ENCODE results near the gene ZFYVE9. TPM values are rescaled to one million over a fixed set of nuclear protein-coding genes. Genes with fewer than 3 reads are reported as not detected.
"Not testable (repeated sequence)": the region's sequence is repeated elsewhere in the genome, so short reads cannot be mapped to it uniquely, and the experiment has no call there.

Gene ZFYVE9
- polyA plus RNA-seq, 4 donors = 3.6 to 14.2 (median 5.0) TPM

GRCh38 chr1:52191395-52191965 lies 49.6 kb downstream of the ZFYVE9 start:
- FAIRE-seq = no peak
- H3K27ac ChIP-seq (ENCODE audit: low read depth in 1 of 3, low read length in 2 of 3) = no peak overlapping the region
- H3K27me3 ChIP-seq (ENCODE audit: control insufficient read depth in 3 of 3, insufficient read depth in 3 of 3, low read length in 3 of 3) = no peaks in the 10 kb centered on the region
- H3K4me3 ChIP-seq (ENCODE audit: low read depth in 1 of 3, low read length in 3 of 3) = no peak overlapping the region
- H3K9me3 ChIP-seq (ENCODE audit: control insufficient read depth in 2 of 2, insufficient read depth in 1 of 2, low read depth in 1 of 2, low read length in 1 of 2) = no peaks in the 10 kb centered on the region
- H3K4me1 ChIP-seq (ENCODE audit: control insufficient read depth in 3 of 3, insufficient read depth in 2 of 3, low read depth in 1 of 3, low read length in 2 of 3) = no peaks in the 10 kb centered on the region
- WGBS, 3 donors = 81 to 88% (median 84%) methylated on average over 2 of the region's 2 CpGs
- H3K36me3 ChIP-seq (ENCODE audit: control insufficient read depth in 3 of 3, insufficient read depth in 2 of 3, low read depth in 1 of 3, low read length in 3 of 3) = no peaks in the 10 kb centered on the region
- no peak for DNase-seq

DNA sequence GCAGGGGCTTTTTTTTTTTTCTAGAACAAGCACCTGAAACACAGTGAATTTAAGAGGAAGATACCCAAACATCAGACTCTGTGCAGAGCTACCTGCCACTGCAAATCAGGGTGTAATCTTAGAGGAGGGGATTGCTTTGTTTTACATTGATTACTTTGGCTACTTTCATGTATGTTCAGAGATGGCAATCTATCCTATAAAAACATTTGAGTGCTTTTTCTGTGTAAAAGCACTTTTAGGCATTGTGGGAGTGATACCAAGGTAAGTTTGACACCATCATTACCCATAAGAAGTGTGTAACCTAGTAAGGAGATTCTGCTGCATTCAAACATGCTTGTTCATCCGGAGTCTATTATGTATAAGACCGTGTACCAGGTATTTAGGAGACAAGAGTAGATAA lies 50.1 kb downstream of the ZFYVE9 start:
- DNase-seq = no peak
- FAIRE-seq = no peak
- Histone ChIP-seq H3K27me3 (ENCODE audit: control insufficient read depth in 3 of 3, insufficient read depth in 3 of 3, low read length in 3 of 3) (no peaks in the 10 kb centered on the region), H3K36me3 (ENCODE audit: control insufficient read depth in 3 of 3, insufficient read depth in 2 of 3, low read depth in 1 of 3, low read length in 3 of 3) (no peaks in the 10 kb centered on the region), H3K27ac (ENCODE audit: low read depth in 1 of 3, low read length in 2 of 3) (no peak overlapping the region), H3K4me1 (ENCODE audit: control insufficient read depth in 3 of 3, insufficient read depth in 2 of 3, low read depth in 1 of 3, low read length in 2 of 3) (no peaks in the 10 kb centered on the region), H3K4me3 (ENCODE audit: low read depth in 1 of 3, low read length in 3 of 3) (no peak overlapping the region), H3K9me3 (ENCODE audit: control insufficient read depth in 2 of 2, insufficient read depth in 1 of 2, low read depth in 1 of 2, low read length in 1 of 2) (no peaks in the 10 kb centered on the region)
- WGBS, 3 donors = 82 to 88% (median 84%) methylated on average over 2 of the region's 2 CpGs

DNA sequence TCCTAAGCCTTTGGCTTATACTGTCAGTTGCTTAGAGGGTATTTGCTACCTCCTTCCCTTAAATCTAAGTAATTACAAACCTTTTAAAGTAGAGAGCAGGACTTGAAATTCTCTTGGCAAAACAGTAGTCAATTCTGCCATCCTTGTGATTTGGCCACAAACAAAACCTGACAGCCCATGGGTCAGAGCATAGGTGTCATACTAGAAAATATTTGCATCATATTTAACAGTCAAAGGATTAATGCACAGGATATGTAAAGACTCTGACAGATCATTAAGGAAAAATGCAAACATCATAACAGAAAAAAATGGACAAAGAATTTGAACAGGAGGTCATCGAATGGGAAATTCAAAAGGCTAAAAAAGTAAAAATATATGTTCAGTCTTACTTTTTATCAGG lies 50.5 kb downstream of the ZFYVE9 start:
- FAIRE-seq (no peak), DNase-seq (no peak)
- 91 to 100% (median 91%) methylated on average over 1 of the region's 1 CpG for WGBS, 3 donors
- no peaks in the 10 kb centered on the region for H3K4me1 ChIP-seq (ENCODE audit: control insufficient read depth in 3 of 3, insufficient read depth in 2 of 3, low read depth in 1 of 3, low read length in 2 of 3)
- H3K36me3 ChIP-seq (ENCODE audit: control insufficient read depth in 3 of 3, insufficient read depth in 2 of 3, low read depth in 1 of 3, low read length in 3 of 3) = no peaks in the 10 kb centered on the region
- H3K4me3 ChIP-seq (ENCODE audit: low read depth in 1 of 3, low read length in 3 of 3) = no peak overlapping the region
- H3K27me3 ChIP-seq (ENCODE audit: control insufficient read depth in 3 of 3, insufficient read depth in 3 of 3, low read length in 3 of 3) = no peaks in the 10 kb centered on the region
- no peaks in the 10 kb centered on the region for H3K9me3 ChIP-seq (ENCODE audit: control insufficient read depth in 2 of 2, insufficient read depth in 1 of 2, low read depth in 1 of 2, low read length in 1 of 2)
- H3K27ac ChIP-seq (ENCODE audit: low read depth in 1 of 3, low read length in 2 of 3) = no peak overlapping the region

GRCh38 chr1:52193985-52194384 lies 52.1 kb downstream of the ZFYVE9 start:
- Histone ChIP-seq H3K27me3 (ENCODE audit: control insufficient read depth in 3 of 3, insufficient read depth in 3 of 3, low read length in 3 of 3) (no peaks in the 10 kb centered on the region), H3K9me3 (ENCODE audit: control insufficient read depth in 2 of 2, insufficient read depth in 1 of 2, low read depth in 1 of 2, low read length in 1 of 2) (peaks cover 0 to 2% of the 10 kb centered on the region in 2 donors), H3K27ac (ENCODE audit: low read depth in 1 of 3, low read length in 2 of 3) (no peak overlapping the region), H3K4me1 (ENCODE audit: control insufficient read depth in 3 of 3, insufficient read depth in 2 of 3, low read depth in 1 of 3, low read length in 2 of 3) (no peaks in the 10 kb centered on the region), H3K36me3 (ENCODE audit: control insufficient read depth in 3 of 3, insufficient read depth in 2 of 3, low read depth in 1 of 3, low read length in 3 of 3) (no peaks in the 10 kb centered on the region), H3K4me3 (ENCODE audit: low read depth in 1 of 3, low read length in 3 of 3) (no peak overlapping the region)
- no peak for DNase-seq
- FAIRE-seq = no peak
- 81 to 89% (median 84%) methylated on average over 7 of the region's 7 CpGs for WGBS, 3 donors

GRCh38 chr1:52195161-52195560 lies 53.3 kb downstream of the ZFYVE9 start:
- Histone ChIP-seq H3K9me3 (ENCODE audit: control insufficient read depth in 2 of 2, insufficient read depth in 1 of 2, low read depth in 1 of 2, low read length in 1 of 2) (peaks cover 0 to 4% of the 10 kb centered on the region in 2 donors), H3K4me1 (ENCODE audit: control insufficient read depth in 3 of 3, insufficient read depth in 2 of 3, low read depth in 1 of 3, low read length in 2 of 3) (no peaks in the 10 kb centered on the region), H3K36me3 (ENCODE audit: control insufficient read depth in 3 of 3, insufficient read depth in 2 of 3, low read depth in 1 of 3, low read length in 3 of 3) (no peaks in the 10 kb centered on the region), H3K27me3 (ENCODE audit: control insufficient read depth in 3 of 3, insufficient read depth in 3 of 3, low read length in 3 of 3) (no peaks in the 10 kb centered on the region), H3K4me3 (ENCODE audit: low read depth in 1 of 3, low read length in 3 of 3) (no peak overlapping the region), H3K27ac (ENCODE audit: low read depth in 1 of 3, low read length in 2 of 3) (no peak overlapping the region)
- WGBS, 3 donors = 82 to 89% (median 83%) methylated on average over 1 of the region's 1 CpG
- no peak for FAIRE-seq
- no peak for DNase-seq

GRCh38 chr1:52203935-52204625 lies 62.2 kb downstream of the ZFYVE9 start:
- WGBS, 3 donors = 85 to 89% (median 88%) methylated on average over 7 of the region's 7 CpGs
- no peak for FAIRE-seq

DNA sequence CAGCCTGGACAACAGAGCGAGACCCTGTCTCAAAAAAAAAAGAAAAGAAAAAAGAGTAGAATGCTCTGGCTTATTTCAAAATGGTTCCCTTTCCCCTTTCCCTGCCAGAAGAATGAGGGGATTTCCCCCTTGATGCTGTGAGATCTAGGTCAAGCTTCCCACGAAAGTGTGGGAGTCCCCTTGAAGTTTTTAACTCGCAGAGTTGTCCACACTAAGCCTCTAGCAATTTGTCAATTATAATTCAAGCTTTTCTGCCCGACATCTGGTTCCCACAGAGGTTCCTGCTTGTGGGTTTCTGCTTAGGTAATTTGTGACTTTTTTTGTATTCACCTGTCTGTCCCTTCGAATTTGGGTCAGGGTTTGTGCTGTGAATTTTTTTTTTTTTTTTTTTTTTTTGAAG lies 62.8 kb downstream of the ZFYVE9 start:
- DNase-seq = no peak

More at GRCh38 chr1:52203935-52204625, 62.2 kb downstream of the ZFYVE9 start:
- Histone ChIP-seq H3K36me3 (ENCODE audit: control insufficient read depth in 3 of 3, insufficient read depth in 2 of 3, low read depth in 1 of 3, low read length in 3 of 3) (no peaks in the 10 kb centered on the region), H3K4me3 (ENCODE audit: low read depth in 1 of 3, low read length in 3 of 3) (no peak overlapping the region), H3K27ac (ENCODE audit: low read depth in 1 of 3, low read length in 2 of 3) (no peak overlapping the region), H3K4me1 (ENCODE audit: control insufficient read depth in 3 of 3, insufficient read depth in 2 of 3, low read depth in 1 of 3, low read length in 2 of 3) (no peaks in the 10 kb centered on the region), H3K27me3 (ENCODE audit: control insufficient read depth in 3 of 3, insufficient read depth in 3 of 3, low read length in 3 of 3) (no peaks in the 10 kb centered on the region), H3K9me3 (ENCODE audit: control insufficient read depth in 2 of 2, insufficient read depth in 1 of 2, low read depth in 1 of 2, low read length in 1 of 2) (peaks cover 0 to 4% of the 10 kb centered on the region in 2 donors)
- DNase-seq = no peak

DNA sequence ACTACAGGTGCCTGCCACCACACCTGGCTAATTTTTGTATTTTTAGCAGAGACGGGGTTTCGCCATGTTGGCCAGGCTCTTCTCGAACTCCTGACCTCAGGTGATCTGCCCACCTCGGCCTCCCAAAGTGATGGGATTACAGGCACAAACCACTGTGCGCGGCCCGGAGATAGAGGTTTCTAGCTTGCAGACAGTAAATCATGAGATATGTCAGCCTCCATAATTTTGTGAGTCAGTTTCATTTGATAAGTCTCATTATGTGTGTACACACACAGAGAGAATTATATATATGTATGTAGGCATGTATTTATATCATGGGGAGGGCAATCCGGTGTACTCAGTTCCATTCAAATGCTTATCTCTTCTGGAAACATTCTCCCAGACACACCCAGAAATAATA lies 64.8 kb downstream of the ZFYVE9 start:
- not testable (repeated sequence) for H3K27ac ChIP-seq (ENCODE audit: low read depth in 1 of 3, low read length in 2 of 3); H3K36me3 ChIP-seq (ENCODE audit: control insufficient read depth in 3 of 3, insufficient read depth in 2 of 3, low read depth in 1 of 3, low read length in 3 of 3); H3K9me3 ChIP-seq (ENCODE audit: control insufficient read depth in 2 of 2, insufficient read depth in 1 of 2, low read depth in 1 of 2, low read length in 1 of 2); FAIRE-seq; H3K4me3 ChIP-seq (ENCODE audit: low read depth in 1 of 3, low read length in 3 of 3); H3K4me1 ChIP-seq (ENCODE audit: control insufficient read depth in 3 of 3, insufficient read depth in 2 of 3, low read depth in 1 of 3, low read length in 2 of 3); H3K27me3 ChIP-seq (ENCODE audit: control insufficient read depth in 3 of 3, insufficient read depth in 3 of 3, low read length in 3 of 3)
- DNase-seq = peak in 1 of 2 donors; percentile 24
- 79 to 91% (median 86%) methylated on average over 8 of the region's 8 CpGs for WGBS, 3 donors

More for the DNA sequence above, 62.8 kb downstream of the ZFYVE9 start:
- FAIRE-seq = no peak
- H3K27ac ChIP-seq (ENCODE audit: low read depth in 1 of 3, low read length in 2 of 3) = no peak overlapping the region
- H3K4me3 ChIP-seq (ENCODE audit: low read depth in 1 of 3, low read length in 3 of 3) = no peak overlapping the region
- peaks cover 0 to 4% of the 10 kb centered on the region in 2 donors for H3K9me3 ChIP-seq (ENCODE audit: control insufficient read depth in 2 of 2, insufficient read depth in 1 of 2, low read depth in 1 of 2, low read length in 1 of 2)
- no peaks in the 10 kb centered on the region for H3K36me3 ChIP-seq (ENCODE audit: control insufficient read depth in 3 of 3, insufficient read depth in 2 of 3, low read depth in 1 of 3, low read length in 3 of 3)
- H3K27me3 ChIP-seq (ENCODE audit: control insufficient read depth in 3 of 3, insufficient read depth in 3 of 3, low read length in 3 of 3) = no peaks in the 10 kb centered on the region
- H3K4me1 ChIP-seq (ENCODE audit: control insufficient read depth in 3 of 3, insufficient read depth in 2 of 3, low read depth in 1 of 3, low read length in 2 of 3) = no peaks in the 10 kb centered on the region
- 67 to 80% (median 72%) methylated on average over 5 of the region's 5 CpGs for WGBS, 3 donors

DNA sequence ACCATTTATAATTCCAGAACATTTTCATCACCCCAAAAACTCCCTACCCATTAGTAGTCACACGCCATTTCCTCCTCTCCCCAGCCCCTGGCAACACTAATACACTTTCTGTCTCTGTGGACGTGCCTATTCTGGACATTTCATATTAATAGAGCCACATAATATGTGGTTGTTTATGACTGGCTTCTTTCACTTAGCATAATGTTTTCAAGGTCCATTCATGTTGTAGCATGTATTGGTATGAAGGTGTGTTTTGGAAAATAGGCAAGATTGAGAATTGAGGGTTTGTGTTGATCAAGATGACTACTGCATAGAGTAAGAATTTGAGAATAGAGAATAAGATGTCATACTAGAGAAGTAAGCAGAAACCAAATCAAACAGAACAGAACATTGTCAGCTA lies 67.5 kb downstream of the ZFYVE9 start:
- 82 to 95% (median 88%) methylated on average over 2 of the region's 2 CpGs for WGBS, 3 donors
- DNase-seq (no peak), FAIRE-seq (no peak)
- no peaks in the 10 kb centered on the region for H3K4me1 ChIP-seq (ENCODE audit: control insufficient read depth in 3 of 3, insufficient read depth in 2 of 3, low read depth in 1 of 3, low read length in 2 of 3)
- no peaks in the 10 kb centered on the region for H3K36me3 ChIP-seq (ENCODE audit: control insufficient read depth in 3 of 3, insufficient read depth in 2 of 3, low read depth in 1 of 3, low read length in 3 of 3)
- no peak overlapping the region for H3K4me3 ChIP-seq (ENCODE audit: low read depth in 1 of 3, low read length in 3 of 3)
- no peaks in the 10 kb centered on the region for H3K9me3 ChIP-seq (ENCODE audit: control insufficient read depth in 2 of 2, insufficient read depth in 1 of 2, low read depth in 1 of 2, low read length in 1 of 2)
- no peaks in the 10 kb centered on the region for H3K27me3 ChIP-seq (ENCODE audit: control insufficient read depth in 3 of 3, insufficient read depth in 3 of 3, low read length in 3 of 3)
- H3K27ac ChIP-seq (ENCODE audit: low read depth in 1 of 3, low read length in 2 of 3) = no peak overlapping the region

Data from small intestine (tissue), 7 donors.